Neural progenitor cell (in vitro differentiated cells): Measurements from ENCODE around the gene RTP3.

Experiments used
- EZH2 ChIP-seq: fragments of 200-600 bp; sonication (generic); IDR thresholded peaks from 2 replicates; pipeline ENCODE4 v1.6.1; 2017; ENCODE audit warnings: antibody characterized with exemption, mild to moderate bottlenecking, moderate library complexity
- TF ChIP-seq, protein P1 (sequence below): fragments of 200-600 bp; sonication (generic); IDR thresholded peaks from 2 replicates; pipeline ENCODE4 v1.5.1; 2017; ENCODE audit warnings: antibody characterized with exemption, mild to moderate bottlenecking

- TF ChIP-seq EZH2 = no peak
- TF ChIP-seq, protein P1, sequence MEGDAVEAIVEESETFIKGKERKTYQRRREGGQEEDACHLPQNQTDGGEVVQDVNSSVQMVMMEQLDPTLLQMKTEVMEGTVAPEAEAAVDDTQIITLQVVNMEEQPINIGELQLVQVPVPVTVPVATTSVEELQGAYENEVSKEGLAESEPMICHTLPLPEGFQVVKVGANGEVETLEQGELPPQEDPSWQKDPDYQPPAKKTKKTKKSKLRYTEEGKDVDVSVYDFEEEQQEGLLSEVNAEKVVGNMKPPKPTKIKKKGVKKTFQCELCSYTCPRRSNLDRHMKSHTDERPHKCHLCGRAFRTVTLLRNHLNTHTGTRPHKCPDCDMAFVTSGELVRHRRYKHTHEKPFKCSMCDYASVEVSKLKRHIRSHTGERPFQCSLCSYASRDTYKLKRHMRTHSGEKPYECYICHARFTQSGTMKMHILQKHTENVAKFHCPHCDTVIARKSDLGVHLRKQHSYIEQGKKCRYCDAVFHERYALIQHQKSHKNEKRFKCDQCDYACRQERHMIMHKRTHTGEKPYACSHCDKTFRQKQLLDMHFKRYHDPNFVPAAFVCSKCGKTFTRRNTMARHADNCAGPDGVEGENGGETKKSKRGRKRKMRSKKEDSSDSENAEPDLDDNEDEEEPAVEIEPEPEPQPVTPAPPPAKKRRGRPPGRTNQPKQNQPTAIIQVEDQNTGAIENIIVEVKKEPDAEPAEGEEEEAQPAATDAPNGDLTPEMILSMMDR = no peak
Measured at GRCh38 chr3:46460051-46460450, 37.7 kb upstream of the RTP3 start.
